Esophagus (tissue), 2 donors: Measurements from ENCODE around the gene RECQL5. TPM values are rescaled to one million over a fixed set of nuclear protein-coding genes. Genes with fewer than 3 reads are reported as not detected.

ENCODE experiments used
- H3K27ac ChIP-seq, 2 donors: one replicate each; pipeline ENCODE4 v1.5.1; 2013; ENCODE audit warnings: low read depth in 2 of 2, mild to moderate bottlenecking in 2 of 2, inconsistent platforms in 1 of 2, low read length in 1 of 2, moderate library complexity in 1 of 2
- H3K27me3 ChIP-seq, 2 donors: one replicate each; pipeline ENCODE4 v1.6.1; 2013; ENCODE audit warnings: low read length in 2 of 2, control low read depth in 1 of 2, mild to moderate bottlenecking in 1 of 2; ENCODE audit not compliant: insufficient read depth in 2 of 2, control insufficient read depth in 1 of 2
- H3K36me3 ChIP-seq, 2 donors: one replicate each; pipeline ENCODE4 v1.6.1; 2013; ENCODE audit warnings: low read length in 1 of 2; ENCODE audit not compliant: control insufficient read depth in 2 of 2, insufficient read depth in 2 of 2
- H3K4me1 ChIP-seq, 2 donors: one replicate each; pipeline ENCODE4 v1.6.1; 2013; ENCODE audit warnings: low read length in 1 of 2; ENCODE audit not compliant: control insufficient read depth in 2 of 2, insufficient read depth in 2 of 2
- H3K4me3 ChIP-seq, 2 donors: one replicate each; pipeline ENCODE4 v1.5.1; 2013; ENCODE audit warnings: low read length in 2 of 2, mild to moderate bottlenecking in 2 of 2, low read depth in 1 of 2, moderate library complexity in 1 of 2
- H3K9me3 ChIP-seq, 2 donors: one replicate each; pipeline ENCODE4 v1.6.1; 2013; ENCODE audit warnings: mild to moderate bottlenecking in 2 of 2, low read depth in 1 of 2, low read length in 1 of 2, moderate library complexity in 1 of 2; ENCODE audit not compliant: control insufficient read depth in 2 of 2, insufficient read depth in 1 of 2
- WGBS, 2 donors: extraction: QIAGEN DNeasy Blood & Tissue Kit; methylation state at CpG; one replicate each; pipeline ENCODE4 v1.1.7; 2013; 5-methylcytosine and 5-hydroxymethylcytosine counted together
- polyA plus RNA-seq, 2 donors: library from polyadenylated mRNA; stranded (reverse); fragments of 200-250 nt; gene quantifications; one replicate each; pipeline ENCODE4 v1.2.3, GENCODE V29; 2013
- donor health status: healthy with polysubstance abuse.
- donor health status: Bipolar disorder and iron deficiency.

Gene RECQL5
- polyA plus RNA-seq, 2 donors = 46.9 to 136 TPM

- H3K36me3 ChIP-seq = peaks cover 0 to 26% of the 10 kb centered on the region in 2 donors
- H3K9me3 ChIP-seq = no peaks in the 10 kb centered on the region
- H3K4me3 ChIP-seq = no peak overlapping the region
- peak overlapping the region in 1 of 2 donors; percentile 34 for H3K27ac ChIP-seq
- H3K27me3 ChIP-seq = no peaks in the 10 kb centered on the region
- peaks cover 10 to 13% of the 10 kb centered on the region in 2 donors for H3K4me1 ChIP-seq
- 73 to 76% methylated on average over 12 of the region's 12 CpGs for WGBS, 2 donors
These were observed 34.5 kb downstream of the RECQL5 start for GRCh38 chr17:75632428-75632827.

- H3K36me3 ChIP-seq = peaks cover 0 to 33% of the 10 kb centered on the region in 2 donors
- 91 to 93% methylated on average over 26 to 27 of the region's 27 CpGs for WGBS, 2 donors
- H3K4me3 ChIP-seq = no peak overlapping the region
- H3K4me1 ChIP-seq = peaks cover 10 to 13% of the 10 kb centered on the region in 2 donors
- H3K27me3 ChIP-seq = no peaks in the 10 kb centered on the region
- no peak overlapping the region for H3K27ac ChIP-seq
- no peaks in the 10 kb centered on the region for H3K9me3 ChIP-seq
These were observed 35.6 kb downstream of the RECQL5 start for GRCh38 chr17:75631353-75631752.

GRCh38 chr17:75630071-75630917, 36.7 kb downstream of the RECQL5 start:
- peaks cover 0 to 42% of the 10 kb centered on the region in 2 donors for H3K36me3 ChIP-seq
- peaks cover 10 to 13% of the 10 kb centered on the region in 2 donors for H3K4me1 ChIP-seq
- H3K4me3 ChIP-seq = no peak overlapping the region
- H3K27me3 ChIP-seq = no peaks in the 10 kb centered on the region
- no peak overlapping the region for H3K27ac ChIP-seq
- WGBS, 2 donors = 85 to 90% methylated on average over 21 to 26 of the region's 26 CpGs
- H3K9me3 ChIP-seq = no peaks in the 10 kb centered on the region

GRCh38 chr17:75629157-75629556, 37.8 kb downstream of the RECQL5 start:
- peaks cover 6 to 11% of the 10 kb centered on the region in 2 donors for H3K4me1 ChIP-seq
- 79 to 80% methylated on average over 14 of the region's 14 CpGs for WGBS, 2 donors
- no peak overlapping the region for H3K27ac ChIP-seq
- peaks cover 0 to 50% of the 10 kb centered on the region in 2 donors for H3K36me3 ChIP-seq
- no peaks in the 10 kb centered on the region for H3K27me3 ChIP-seq
- H3K9me3 ChIP-seq = no peaks in the 10 kb centered on the region
- no peak overlapping the region for H3K4me3 ChIP-seq

- Histone ChIP-seq H3K27ac (no peak overlapping the region), H3K9me3 (no peaks in the 10 kb centered on the region), H3K27me3 (no peaks in the 10 kb centered on the region), H3K36me3 (peaks cover 0 to 50% of the 10 kb centered on the region in 2 donors), H3K4me3 (no peak overlapping the region), H3K4me1 (peaks cover 4% of the 10 kb centered on the region in 2 donors)
- 84 to 88% methylated on average over 6 of the region's 6 CpGs for WGBS, 2 donors
These were observed 38.5 kb downstream of the RECQL5 start for GRCh38 chr17:75628425-75628824.

GRCh38 chr17:75627094-75627493, 39.9 kb downstream of the RECQL5 start:
- WGBS, 2 donors = 91 to 94% methylated on average over 10 of the region's 10 CpGs
- Histone ChIP-seq H3K4me1 (no peaks in the 10 kb centered on the region), H3K27me3 (no peaks in the 10 kb centered on the region), H3K4me3 (no peak overlapping the region), H3K9me3 (no peaks in the 10 kb centered on the region), H3K27ac (no peak overlapping the region), H3K36me3 (peaks cover 0 to 50% of the 10 kb centered on the region in 2 donors)

- 76 to 82% methylated on average over 11 of the region's 11 CpGs for WGBS, 2 donors
- Histone ChIP-seq H3K36me3 (peaks cover 0 to 50% of the 10 kb centered on the region in 2 donors), H3K9me3 (no peaks in the 10 kb centered on the region), H3K4me1 (no peaks in the 10 kb centered on the region), H3K27ac (no peak overlapping the region), H3K4me3 (no peak overlapping the region), H3K27me3 (no peaks in the 10 kb centered on the region)
These were observed 40.4 kb downstream of the RECQL5 start for GRCh38 chr17:75626496-75627038.

- H3K4me1 ChIP-seq = no peaks in the 10 kb centered on the region
- no peak overlapping the region for H3K27ac ChIP-seq
- no peaks in the 10 kb centered on the region for H3K27me3 ChIP-seq
- H3K36me3 ChIP-seq = peaks cover 0 to 48% of the 10 kb centered on the region in 2 donors
- no peaks in the 10 kb centered on the region for H3K9me3 ChIP-seq
- H3K4me3 ChIP-seq = no peak overlapping the region
- 85 to 86% methylated on average over 15 of the region's 15 CpGs for WGBS, 2 donors
These were observed 41.0 kb downstream of the RECQL5 start for GRCh38 chr17:75625813-75626486.

GRCh38 chr17:75624714-75625345, 42.1 kb downstream of the RECQL5 start:
- H3K4me3 ChIP-seq = no peak overlapping the region
- peaks cover 0 to 41% of the 10 kb centered on the region in 2 donors for H3K36me3 ChIP-seq
- WGBS, 2 donors = 81 to 83% methylated on average over 20 to 23 of the region's 23 CpGs

More at GRCh38 chr17:75624714-75625345, 42.1 kb downstream of the RECQL5 start:
- Histone ChIP-seq H3K4me1 (no peaks in the 10 kb centered on the region), H3K27ac (no peak overlapping the region), H3K9me3 (no peaks in the 10 kb centered on the region), H3K27me3 (no peaks in the 10 kb centered on the region)
